ENCODE results near the gene MAP4K5.

GRCh38 chr14:50573862-50574261 lies 41.5 kb upstream of the MAP4K5 start:
- TF ChIP-seq POLR2A (IDR thresholded peaks at IDR 0.05) (no peak), CTCF (IDR thresholded peaks at IDR 0.05) (no peak), POLR2AphosphoS5 (IDR thresholded peaks at IDR 0.05) (no peak)

All from transverse colon (tissue), 4 donors.